GM13976 (cell line): ENCODE measurements around the gene SPTBN4.
"Not testable (repeated sequence)": the region's sequence is repeated elsewhere in the genome, so short reads cannot be mapped to it uniquely, and the experiment has no call there.

Experiments used
- DNase-seq: peaks from one replicate; pipeline ENCODE4 v3.0.0; 2012; ENCODE audit warnings: low spot score
- CTCF ChIP-seq: IDR thresholded peaks from 2 replicates; pipeline ENCODE4 v1.5.1; 2012; ENCODE audit warnings: borderline replicate concordance, mild to moderate bottlenecking; ENCODE audit not compliant: insufficient read depth; ENCODE audit errors: extremely low read depth, missing control alignments, control extremely low read depth
- in situ Hi-C: fragments of 300-500 bp; cut with MboI; formaldehyde crosslinking; loops from one replicate; pipeline ENCODE4 v1.12.0; 2022; ENCODE audit warnings: low sequenced_read_pairs, mixed read lengths, inconsistent platforms; ENCODE audit not compliant: unreplicated experiment

Gene SPTBN4

GRCh38 chr19:40586611-40587010 is 119.8 kb downstream of the SPTBN4 start:
- in situ Hi-C loops: no loop called here
- no peak for TF ChIP-seq CTCF

GRCh38 chr19:40588110-40588854 is 121.5 kb downstream of the SPTBN4 start:
- in situ Hi-C loops: no loop called here
- no peak for DNase-seq
- TF ChIP-seq CTCF: no peak

More at GRCh38 chr19:40586611-40587010, 119.8 kb downstream of the SPTBN4 start:
- no peak for DNase-seq

GRCh38 chr19:40588926-40589569 is 122.2 kb downstream of the SPTBN4 start:
- in situ Hi-C loops: no loop called here
- DNase-seq: no peak

GRCh38 chr19:40589591-40590429 is 123.0 kb downstream of the SPTBN4 start:
- TF ChIP-seq CTCF: no peak
- no peak for DNase-seq
- in situ Hi-C loops: no loop called here

More at GRCh38 chr19:40588926-40589569, 122.2 kb downstream of the SPTBN4 start:
- no peak for TF ChIP-seq CTCF

- in situ Hi-C loops: no loop called here
- TF ChIP-seq CTCF: no peak
- DNase-seq: no peak
Observed at GRCh38 chr19:40590464-40591265, 123.9 kb downstream of the SPTBN4 start.

GRCh38 chr19:40591724-40592123 is 124.9 kb downstream of the SPTBN4 start:
- DNase-seq, in situ Hi-C loops: not testable (repeated sequence)
